T-helper 22 cell (primary cell): ENCODE results near the gene ELAVL1.
"Not testable (repeated sequence)": the region's sequence is repeated elsewhere in the genome, so short reads cannot be mapped to it uniquely, and the experiment has no call there.

ENCODE experiments used
- DNase-seq: peaks from one replicate; pipeline ENCODE4 v3.0.0-alpha.2; 2020; ENCODE audit warnings: low read depth

ELAVL1 gene

DNA sequence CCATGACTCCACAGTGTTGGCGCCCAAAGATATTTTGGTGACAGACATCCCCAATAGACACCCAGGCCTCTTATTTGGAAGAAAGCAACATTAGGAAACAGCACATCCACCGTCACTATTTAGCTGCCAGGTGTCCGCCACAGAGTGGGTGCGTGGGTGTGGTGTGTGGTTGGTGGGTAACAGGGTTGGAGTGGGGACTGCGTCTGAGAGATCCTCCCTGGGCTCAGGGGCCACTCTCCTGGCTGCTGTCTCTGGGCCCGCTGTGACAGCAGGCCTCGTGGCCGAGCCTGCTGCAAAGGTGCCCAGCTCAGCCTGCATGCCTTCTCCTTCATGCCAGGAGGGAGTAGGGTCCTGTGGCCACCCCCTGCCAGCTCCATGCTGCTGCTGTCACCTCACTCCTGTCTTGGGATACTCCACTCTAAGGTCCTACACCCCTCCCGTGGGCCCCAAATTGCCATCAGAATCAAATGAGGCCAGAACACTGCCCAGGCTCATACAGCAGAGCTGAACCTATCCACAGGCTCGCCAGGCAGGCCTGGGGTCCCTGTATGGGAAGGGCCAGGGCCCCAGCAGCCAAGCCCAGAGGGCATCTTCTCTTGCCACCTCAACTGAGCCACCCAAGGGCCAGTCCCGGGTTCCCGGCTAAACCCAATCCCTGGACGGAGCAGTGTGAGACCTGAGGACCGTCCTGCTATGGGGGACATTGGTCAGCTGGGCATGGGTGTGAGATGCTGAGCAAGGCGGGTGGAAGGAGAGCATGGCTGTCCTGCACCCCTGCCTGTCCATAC is 37.2 kb downstream of the ELAVL1 start:
- no peak for DNase-seq

DNA sequence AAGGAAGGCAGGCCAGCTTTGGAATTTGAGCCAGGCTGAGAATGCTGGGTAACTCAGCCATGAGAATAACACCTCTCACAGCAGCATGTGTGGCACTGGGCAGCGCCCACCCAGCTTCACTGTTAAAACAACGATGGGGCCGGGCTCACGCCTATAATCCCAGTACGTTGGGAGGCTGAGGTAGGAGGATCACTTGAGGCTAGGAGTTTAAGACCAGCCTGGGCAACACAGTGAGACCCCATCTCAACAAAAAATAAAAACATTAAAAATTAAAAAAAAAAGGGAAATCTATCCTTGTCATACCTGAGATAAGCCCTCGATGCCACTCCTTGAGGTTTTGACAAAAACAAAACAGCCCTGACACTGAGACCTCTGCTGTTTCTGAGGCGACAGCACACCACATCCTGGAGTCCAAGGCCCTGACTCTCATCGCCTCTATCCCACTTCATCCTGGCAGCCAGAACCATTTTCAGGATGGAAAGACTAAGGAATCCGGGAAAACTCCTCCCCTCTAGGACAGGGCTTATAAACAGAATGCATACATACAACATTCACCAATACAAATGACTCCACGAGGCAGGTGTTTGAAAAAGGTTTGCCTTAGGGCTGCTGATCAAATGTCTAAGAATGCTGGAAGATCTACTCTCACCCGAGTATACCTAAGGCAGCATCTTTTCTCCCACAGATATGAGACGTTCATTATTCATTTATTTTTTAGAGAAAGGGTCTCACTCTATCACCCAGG is 39.3 kb downstream of the ELAVL1 start:
- no peak for DNase-seq

DNA sequence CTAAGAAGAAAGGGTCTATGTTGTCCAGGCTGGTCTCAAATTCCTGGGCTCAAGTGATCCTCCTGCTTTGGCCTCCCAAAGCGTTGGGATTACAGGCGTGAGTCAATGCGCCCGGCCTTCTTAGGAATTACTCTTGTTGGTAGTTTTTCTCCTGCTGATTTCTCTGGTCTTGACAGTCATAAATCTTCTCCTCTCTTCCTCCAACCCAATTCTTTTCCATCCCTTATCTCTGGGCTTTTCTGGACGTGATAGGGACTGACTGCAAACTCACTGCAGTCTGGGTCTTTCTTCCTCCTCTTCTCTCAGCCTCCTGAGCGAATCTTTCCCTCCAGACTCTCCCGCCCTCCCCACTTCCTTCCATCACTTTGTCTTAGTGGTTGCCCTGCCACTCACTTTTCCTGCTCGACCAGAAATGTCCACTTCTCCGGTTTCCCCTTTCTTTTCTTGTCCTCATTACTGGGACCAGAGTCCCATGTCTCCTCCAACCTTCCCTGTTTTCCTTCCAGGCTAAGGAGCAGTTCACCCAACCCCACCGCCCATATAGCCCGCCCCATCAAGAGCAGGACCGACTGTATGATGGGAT is 40.1 kb downstream of the ELAVL1 start:
- no peak for DNase-seq

DNA sequence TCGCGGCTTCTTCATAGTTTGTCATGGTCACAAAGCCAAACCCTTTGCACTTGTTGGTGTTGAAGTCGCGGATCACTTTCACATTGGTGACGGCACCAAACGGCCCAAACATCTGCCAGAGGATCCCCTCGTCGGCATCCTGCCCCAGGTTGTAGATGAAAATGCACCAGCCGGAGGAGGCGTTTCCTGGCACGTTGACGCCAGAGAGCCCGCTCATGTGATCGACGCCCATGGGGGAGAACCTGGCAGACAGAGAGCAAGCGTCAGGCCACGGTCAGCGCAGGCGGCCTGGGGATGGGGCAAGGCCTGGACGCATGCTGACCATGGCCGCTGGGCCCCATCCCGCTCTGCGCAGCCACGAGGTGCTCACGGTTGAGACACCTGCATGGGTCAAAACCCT is 41.9 kb downstream of the ELAVL1 start:
- DNase-seq: no peak

DNA sequence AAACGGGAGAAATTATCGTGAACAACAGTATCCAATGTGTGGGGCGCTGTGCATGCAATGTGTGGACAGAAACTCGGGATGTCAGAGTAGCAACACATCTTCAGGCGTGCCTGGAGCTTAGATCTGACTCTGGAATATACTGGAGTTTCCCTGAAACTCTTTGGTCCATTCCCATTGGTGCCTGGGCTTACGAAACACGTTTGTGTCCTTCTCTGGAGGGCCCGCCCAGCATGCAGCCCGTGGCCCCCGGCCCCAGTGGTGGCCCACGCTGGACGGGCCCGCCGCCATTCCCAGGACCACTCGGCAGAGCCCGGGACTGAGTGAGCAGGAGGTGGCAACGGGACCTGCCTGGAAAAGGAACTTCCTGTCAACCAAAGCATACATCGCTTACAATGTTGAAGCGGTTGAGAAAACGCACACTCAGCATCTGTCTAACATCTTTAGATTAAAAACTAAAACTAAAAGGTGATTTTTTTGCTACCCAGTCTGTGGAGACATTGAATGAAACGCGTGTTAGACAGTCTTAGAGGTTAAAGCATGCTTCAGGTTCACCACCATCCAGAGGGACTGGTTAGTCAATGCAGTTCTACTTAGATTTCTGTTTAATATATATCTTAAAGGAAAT is 42.7 kb downstream of the ELAVL1 start:
- DNase-seq: no peak

DNA sequence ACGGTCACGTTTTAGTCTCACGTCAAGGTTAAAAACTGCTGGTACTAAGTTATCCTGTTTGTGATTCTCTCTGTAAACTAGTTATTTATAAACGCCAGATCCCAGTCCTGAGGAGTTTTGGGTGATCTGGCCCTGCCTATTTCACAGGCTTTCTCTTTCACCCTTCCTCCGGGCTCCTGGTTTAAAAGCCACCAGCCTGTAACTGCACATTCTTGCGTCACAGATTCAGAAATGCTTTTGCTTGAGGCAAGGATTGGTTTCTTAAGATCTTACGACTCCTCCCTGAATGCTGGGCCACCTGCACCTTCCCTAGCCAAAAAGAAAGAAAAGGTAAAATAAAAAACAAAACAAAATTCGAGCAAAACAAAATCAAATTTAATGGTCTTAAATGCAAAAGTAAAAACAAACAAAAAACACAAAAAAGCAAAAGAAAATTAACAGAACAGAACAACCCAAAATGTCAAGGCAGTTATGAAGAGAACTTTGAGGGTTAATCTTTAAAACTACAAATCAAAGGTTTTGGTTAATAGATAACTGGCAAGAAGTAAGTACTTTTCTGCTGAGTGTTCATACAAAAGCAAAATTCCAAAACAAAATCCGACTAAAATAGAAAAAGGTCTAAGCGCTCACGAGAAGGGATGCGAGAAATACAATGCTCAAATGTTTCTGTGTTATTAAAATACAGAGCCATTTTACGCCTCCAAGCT is 43.4 kb downstream of the ELAVL1 start:
- no peak for DNase-seq

DNA sequence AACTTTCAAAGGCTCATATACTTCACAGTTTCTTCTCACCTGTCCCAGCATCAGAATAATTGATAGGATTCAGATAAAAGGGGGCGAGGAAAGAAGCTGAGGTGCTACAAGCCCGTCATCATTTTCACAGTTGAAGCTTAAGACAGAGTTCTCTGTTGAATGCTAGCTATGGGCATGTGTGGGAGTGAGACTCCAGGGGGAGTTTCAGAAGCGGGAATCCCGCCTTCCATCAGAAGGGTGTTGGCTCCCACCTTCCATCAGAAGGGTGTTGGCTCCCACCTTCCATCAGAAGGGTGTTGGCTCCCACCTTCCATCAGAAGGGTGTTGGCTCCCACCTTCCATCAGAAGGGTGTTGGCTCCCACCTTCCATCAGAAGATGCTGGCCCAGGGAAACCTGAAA is 44.4 kb downstream of the ELAVL1 start:
- not testable (repeated sequence) for DNase-seq

DNA sequence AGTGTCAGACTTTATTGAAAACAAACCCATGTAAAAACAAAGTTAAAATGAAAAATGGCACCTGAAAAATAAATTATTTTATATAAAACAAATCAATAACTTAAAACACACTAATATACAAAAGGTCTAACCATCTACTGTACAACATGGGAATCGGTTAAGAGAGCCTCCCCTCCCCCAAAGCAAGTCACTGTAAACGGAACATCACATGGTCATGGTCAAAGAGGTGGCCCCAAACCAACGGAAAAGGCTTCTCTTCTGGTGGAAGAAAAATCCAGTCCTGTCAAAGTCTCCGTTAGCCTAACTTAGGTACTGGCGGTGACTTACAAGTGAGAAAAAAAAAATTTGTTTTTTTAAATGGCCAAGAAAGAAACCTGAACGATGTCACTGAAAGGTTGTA is 46.2 kb downstream of the ELAVL1 start:
- no peak for DNase-seq

DNA sequence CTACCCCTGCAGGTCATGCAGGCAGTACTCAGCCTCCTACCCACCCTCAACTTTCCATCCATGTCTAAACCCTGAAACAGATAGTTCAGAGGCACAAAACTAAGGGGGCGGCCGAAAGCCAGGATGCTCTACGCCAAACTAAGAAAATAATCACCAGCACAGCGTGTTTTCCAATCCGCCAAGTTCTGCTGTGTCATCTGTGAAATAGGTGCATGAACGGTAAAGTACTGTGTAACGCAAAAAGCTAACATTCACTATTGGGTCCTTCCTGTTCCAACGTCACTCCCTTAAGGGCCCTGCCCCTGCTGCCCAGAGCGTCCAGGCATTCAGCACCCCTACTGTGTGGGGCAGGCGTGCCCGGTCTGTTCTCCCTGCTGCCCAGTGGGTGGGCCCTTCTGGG is 49.7 kb downstream of the ELAVL1 start:
- DNase-seq: no peak

DNA sequence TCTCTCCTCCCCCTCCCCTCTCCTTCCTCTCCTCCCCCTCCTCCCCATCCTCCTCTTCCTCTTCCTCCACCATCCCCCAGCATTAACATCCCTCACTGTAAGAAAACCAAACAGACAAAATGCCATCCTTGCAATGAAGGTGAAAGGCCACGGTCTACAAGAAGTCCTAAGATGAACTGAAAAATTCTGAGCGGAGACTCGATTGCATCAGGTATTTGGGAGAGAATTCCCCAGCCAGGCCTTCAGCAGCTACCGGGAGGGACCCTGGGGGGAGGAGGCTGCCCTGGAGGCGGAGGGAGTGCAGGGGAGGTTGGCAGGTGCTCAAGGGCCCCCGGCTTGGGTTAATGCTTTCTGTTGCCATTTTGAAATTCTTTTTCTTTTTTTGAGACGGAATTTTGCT is 51.9 kb downstream of the ELAVL1 start:
- DNase-seq: no peak

DNA sequence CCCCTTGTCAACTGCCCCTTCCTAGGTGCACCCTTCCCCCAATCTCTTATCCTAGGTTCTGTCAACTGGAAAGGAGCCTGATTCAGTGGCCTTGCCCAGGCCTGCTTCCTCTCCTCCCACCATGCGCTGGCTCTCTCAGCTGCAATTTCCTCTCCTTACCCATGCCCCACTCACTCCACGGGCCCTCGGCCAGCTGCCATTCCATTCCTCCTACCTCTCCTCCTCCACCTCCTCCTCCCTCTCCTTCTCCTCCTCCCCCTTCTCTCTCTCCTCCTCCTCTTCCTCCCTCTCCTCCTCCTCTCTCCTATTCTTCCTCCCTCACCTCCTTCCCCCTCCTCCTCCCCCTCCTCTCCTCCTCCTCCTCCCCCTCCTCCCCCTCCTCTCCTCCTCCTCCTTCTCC is 52.4 kb downstream of the ELAVL1 start:
- DNase-seq: no peak

DNA sequence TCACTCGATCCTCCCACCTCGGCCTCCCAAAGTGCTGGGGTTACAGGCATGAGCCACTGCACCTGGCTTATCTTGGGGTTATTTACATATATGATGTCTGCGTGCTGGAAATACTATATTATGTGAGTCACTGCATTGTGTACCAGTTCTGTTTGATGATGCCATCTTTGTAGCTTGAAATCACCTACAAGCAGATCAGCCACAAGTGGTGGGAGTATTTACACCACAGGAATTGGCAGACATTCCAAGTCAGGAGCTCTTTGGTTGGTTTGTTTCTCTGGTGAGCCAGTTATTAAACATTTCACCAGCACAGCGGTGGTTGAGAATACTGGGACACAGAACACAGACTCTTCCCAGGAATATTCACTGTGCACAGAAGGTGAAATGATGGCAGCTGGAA is 57.5 kb downstream of the ELAVL1 start:
- DNase-seq: no peak

DNA sequence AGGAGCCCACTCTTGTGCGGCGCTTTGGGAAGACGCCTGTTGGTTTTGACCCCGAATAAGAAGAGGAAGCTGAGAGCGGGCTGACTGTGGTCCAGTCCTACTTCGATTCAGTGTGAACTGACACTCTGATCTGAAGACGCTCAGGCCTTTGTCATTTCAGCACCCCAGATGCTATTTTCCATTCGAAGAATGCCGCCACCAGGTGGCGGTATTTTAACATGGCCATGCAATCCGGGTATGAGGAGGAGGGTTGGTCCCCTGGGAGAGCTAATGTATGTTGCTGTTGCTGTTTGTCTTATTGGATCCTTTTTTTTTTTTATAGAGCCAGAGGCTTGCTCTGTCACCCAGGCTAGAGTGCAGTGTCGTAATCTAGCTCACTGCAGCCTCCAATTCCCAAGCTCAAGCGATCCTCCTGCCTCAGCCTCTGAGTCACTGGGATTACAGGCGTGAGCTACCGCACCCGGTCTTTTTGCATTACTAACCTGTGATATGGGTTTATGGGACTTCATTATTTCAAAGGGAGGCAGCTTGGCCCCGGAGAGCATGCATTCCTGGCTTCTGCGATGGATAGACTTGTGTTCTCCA is 61.2 kb downstream of the ELAVL1 start:
- peak; percentile 61 for DNase-seq

DNA sequence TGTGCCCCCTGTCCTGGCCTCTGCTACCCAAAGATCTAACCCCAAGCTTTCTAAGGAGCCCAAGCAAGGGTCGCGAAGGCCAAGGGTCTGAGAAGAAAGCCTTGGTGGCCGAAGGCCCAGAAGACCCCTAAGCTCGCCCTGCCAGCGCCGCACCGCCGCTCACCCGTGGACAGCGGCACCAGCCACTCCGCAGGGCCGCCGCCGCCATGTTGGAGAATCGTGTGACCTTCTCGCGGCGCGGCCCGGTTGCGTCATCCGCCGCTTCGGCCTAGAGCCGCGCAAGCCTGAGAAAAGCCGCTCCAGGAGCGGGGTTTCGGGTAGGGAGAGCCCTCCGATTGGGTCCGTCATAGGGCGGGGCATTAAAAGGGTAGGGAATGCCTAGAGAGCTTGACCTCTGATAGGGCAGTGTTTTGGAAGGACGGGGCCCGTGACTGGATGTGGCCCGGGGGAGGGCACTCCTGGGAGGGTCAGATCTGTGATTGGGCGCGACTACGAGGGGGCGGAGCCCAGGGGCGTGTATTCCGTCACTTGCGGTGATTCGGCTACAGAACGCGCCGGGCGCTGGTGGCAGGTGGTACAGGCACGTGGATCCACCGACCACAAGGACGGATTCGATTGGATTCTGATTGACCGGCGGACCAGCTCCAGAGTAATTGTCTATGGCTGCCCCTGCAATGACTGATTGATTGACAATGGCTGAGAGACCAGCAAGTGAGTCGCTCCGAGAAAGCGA is 61.8 kb downstream of the ELAVL1 start, which contains the start of gene TIMM44:
TIMM44 (minus strand) TSS at position 223 of the 733 bp plus-strand sequence; CDS start at position 208, 15 bp downstream.
- peak; percentile 99 for DNase-seq

DNA sequence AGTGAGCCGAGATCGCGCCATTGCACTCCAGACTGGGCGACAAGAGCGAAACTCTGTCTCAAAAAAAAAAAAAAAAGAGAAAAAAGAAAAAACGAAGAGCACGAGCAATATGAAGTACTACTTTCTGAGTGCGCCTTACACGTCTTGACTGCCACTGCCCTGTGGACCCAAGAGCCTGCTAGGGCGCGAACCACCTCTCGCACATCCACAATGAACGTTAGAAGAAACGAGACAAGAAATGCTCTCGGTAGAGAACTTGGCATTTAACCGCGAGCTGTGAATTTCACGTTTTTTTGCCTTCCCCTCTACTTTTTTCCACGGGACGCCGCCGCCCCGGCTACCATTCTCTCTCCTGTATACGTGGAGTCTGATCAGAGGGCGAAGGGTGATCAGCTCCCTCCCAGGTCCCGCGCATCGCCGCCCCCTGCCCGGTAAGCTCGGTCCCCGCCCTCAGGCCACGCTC is 62.4 kb downstream of the ELAVL1 start:
- DNase-seq: no peak

DNA sequence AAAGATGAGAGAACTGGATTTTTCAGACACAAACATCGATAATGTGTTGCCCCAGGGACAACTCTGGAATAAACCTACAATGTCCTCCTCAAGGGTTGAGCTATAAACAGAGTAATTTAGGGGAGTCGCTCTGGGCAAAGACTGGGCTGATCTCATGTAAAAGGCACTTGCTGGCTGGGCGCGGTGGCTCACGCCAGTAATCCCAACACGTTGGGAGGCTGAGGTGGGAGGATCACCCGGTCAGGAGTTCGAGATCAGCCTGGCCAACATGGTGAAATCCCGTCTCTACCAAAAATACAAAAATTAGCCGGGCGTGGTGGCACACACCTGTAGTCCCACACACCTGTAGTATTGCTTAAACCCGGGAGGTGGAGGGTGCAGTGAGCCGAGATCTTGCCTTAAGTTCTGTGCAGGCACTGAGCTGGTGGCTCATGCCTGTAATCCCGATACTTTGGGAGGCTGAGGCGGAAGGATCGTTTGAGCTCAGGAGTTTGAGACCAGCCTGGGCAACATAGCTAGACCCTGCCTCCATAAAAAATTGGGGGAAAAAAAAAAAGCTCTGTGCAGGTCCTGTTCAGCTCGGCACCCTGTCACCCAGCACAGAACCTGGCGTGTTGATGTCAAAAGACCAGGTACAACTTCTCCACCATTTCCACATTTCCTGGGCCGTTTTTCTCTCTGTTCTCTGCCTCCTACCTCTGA is 63.4 kb downstream of the ELAVL1 start:
- DNase-seq: no peak

DNA sequence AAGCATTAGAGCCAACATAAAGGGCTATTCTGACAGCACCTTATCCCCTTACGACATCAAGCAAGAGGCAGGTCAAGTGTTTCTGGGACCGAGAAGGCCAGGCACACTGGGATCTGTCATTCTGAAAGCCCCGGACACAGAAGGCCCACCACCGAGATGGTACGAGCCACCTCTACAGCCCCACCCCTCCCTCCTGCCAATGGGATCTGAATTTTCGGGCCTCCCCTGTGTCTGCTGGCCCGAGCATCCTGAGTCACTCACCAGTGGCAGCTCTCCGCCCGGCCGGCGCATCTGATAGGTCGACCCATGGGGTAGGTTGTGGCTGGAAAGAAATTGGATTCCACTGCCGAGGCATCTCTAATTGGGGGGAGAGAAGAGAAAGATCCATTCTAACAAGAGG is 64.6 kb downstream of the ELAVL1 start:
- no peak for DNase-seq

DNA sequence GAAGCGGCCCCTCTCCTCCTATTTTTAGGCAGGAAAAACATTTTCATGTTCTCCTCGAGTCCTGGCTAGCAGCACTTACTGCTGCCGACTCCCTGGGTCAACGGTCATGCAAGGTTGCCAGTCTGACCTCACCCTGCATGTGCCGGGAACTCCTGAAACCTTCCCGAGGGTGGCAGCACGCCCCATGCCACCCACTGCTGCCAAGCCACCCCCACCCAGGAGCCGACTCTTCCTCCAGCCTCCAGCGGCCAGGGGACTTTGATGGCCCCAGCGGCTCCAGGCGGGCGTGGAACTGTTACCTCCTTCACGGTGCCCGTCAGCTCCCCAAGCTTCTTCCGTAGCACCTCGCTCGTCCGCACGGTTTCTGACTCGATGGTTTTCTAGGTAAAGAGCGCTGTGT is 70.7 kb downstream of the ELAVL1 start:
- DNase-seq: no peak

DNA sequence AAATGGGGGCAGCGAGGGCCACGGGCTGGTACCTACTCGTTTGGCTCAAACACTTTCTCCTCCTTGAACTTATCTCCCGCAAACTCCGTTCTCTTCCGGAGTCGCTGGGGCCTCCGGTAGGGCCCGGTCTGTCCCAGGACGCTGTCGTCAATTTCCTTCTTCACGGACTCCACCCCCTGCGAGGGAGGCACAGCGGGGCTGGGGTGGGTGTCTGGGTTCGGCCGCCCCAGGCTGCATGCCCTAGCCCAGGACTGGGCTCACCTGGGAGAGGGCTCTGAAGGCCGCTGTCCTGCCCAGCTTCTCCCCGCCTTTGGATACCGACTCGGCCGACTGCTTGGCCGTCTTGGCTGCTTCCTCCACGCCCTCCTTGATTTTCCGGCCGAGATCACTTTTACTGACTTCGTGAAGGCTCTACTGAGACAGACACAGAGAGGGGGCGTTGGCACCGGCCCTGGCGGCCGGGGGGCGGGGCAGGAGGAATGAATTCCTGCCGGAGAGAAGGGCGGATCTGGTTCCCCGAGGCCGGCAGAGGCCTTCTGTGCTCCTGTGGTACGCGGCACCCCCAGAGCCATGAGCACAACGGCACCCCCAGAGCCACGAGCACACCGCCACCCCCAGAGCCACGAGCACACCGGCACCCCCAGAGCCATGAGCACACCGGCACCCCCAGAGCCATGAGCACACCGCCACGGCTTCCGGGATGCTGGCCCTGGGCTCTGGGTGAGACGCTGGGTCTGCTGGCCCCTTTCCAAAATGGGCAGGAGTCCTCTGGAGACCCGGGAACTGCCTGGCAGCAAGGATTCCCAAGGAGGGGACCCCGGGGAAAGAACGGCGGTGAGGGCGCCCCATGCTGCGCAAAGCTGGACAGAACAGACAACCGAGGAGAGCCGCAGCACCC is 71.4 kb downstream of the ELAVL1 start:
- no peak for DNase-seq
